Stimulated activated CD4-positive, alpha-beta T cell treated with anti-CD3 and anti-CD28 coated beads, Interleukin-2, amount 100 ng/mL, for 48 hours (primary cell): Measurements from ENCODE around the gene GUK1.
A peak's percentile ranks its signal among the peaks of the same experiment; 100 is the strongest.
"Not testable (repeated sequence)": the region's sequence is repeated elsewhere in the genome, so short reads cannot be mapped to it uniquely, and the experiment has no call there.

Experiments used
- DNase-seq, 2 donors: peaks; one replicate each; pipeline ENCODE4 v3.0.0-alpha.2; 2020

The GUK1 gene

DNA sequence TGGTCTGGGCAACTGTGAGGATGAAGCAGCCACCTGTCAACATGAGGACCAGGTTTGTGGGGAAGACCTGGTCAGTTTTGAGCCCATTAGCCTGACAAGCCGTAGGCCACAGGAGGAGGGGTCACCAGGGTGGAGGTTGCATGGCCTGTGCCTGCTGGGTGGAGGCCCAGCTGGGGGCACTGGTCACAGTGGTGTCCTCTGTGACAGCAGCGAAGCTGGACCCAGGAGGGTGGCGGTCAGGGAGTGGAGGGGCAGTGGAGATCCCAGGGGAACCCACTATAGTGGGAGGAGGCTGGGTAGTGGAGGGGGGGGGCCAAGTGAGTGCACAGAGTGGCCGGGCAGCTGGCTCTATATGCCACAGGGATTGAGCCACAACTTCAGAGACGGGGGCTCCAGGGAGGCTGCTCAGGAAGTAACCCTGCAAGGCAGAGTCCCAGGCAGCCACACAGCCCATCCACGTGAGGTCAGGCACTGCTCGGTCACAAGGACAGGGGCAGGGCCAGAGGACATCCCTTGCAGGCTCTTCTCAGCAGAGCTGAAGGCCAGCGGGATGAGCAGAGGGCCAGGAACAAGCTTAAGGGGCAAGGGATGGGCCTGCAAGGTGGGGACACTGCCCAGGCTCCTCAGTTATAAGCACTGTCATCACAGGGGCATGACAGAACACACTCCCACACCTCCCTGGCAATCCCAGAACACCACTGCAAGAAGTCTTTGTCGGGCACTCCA lies 34.6 kb upstream of the GUK1 start:
- no peak for DNase-seq

DNA sequence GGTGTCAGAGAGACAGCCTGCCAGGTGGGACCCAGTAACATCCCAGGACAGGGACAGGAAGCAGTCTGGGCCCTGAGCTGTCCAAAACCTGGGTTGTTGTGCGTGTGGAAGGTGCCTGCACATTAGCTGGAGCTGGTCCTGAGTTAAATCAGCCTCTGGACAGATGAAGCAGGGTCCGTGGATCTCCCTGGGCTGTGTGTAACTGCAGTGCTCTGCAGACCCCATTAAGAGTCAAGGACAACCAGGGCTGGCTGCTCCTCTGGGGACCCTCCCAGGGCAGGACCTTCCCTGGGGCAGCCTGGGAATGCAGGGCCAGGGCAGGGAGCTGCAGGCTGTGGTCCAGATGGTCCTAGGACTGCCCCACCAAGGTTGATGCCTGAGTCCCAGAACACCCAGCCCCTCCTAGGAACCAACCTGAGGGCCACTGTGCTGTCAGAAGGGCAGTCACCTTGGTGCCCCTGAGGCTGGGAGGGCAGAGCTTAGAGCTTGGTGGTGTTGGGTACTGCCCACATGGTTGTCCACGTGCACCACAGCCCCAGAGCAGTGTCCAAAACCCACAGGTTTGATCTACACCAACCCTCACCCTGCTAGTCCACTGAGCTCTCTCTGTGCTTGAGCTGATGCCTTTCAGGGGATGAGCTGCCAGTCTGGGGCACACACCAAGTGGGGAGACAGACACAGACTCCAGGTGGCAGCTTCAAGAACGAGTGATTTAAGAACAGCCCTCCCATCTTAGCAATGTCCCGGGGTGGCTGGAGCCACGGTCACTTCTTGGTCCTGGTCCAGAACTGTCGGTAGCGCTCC lies 33.9 kb upstream of the GUK1 start:
- DNase-seq, result no peak

- no peak for DNase-seq
Measured at GRCh38 chr1:228106800-228107054, 33.4 kb upstream of the GUK1 start.

GRCh38 chr1:228107636-228108035 lies 32.4 kb upstream of the GUK1 start:
- DNase-seq, result no peak

GRCh38 chr1:228108055-228108690 lies 31.9 kb upstream of the GUK1 start:
- no peak for DNase-seq

DNA sequence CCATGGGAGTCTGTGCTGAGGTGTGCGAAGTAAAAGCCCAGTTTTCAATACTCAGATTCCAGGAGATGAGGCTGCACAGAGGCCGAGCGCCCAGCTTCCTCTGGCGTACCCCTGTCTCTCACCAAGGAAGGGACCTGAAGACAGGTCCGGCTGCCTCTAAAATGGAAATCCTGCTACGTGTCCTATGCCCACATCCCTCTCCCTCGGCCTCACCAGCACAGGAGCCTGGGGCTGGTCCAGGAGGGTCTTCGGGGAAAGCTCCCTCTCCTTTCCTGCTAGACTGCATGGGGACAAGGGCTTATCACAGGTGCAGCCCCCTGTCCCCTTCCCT lies 31.4 kb upstream of the GUK1 start:
- no peak for DNase-seq

DNA sequence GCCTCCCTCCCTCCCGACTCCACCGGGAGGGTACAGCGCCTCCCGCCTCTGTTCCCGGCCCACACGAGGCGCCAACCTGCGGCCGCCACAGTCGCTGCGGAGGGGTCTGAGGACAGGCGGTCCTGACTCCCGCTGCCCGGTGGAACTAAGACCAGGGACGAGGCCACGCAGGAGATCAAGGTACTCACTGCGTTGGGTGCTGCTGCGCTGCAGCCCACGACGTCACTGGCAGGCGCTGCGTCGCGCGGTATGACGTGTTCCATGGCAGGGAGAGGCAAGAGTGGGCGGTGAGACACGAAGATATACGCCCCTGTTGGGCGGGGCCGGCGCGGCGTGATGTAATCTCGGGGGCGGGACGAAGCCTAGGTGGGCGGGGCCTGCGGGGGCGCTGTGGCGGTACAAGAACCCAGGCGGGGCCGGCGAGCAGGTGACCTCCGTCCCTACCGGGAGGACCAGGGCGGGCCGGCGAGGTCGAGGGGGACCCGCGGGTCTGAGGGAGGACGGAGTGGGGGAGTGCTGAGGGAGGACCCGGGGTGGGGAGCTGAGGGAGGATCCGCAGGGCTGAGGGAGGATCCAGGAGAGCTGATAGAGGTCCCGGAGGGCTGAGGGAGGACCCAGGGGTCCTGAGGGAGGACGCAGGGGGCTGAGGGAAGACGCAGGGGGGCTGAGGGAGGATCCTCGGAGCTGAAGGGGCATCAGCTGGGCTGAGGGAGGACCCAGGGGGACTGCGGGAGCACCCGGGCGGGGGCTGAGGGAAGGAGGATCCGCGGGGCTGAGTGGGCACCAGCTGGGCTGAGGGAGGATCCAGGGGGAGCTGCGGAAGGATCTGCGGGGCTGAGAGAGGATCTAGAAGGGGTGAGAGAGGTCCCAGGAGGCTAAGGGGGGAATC lies 30.8 kb upstream of the GUK1 start, which contains the start of gene MRPL55:
Gene MRPL55, minus strand, starts transcription at position 227 of the 889 bp plus-strand sequence. CDS start 1,039 bp downstream, outside the sequence.
- peak; percentile 99 to 100 for DNase-seq

DNA sequence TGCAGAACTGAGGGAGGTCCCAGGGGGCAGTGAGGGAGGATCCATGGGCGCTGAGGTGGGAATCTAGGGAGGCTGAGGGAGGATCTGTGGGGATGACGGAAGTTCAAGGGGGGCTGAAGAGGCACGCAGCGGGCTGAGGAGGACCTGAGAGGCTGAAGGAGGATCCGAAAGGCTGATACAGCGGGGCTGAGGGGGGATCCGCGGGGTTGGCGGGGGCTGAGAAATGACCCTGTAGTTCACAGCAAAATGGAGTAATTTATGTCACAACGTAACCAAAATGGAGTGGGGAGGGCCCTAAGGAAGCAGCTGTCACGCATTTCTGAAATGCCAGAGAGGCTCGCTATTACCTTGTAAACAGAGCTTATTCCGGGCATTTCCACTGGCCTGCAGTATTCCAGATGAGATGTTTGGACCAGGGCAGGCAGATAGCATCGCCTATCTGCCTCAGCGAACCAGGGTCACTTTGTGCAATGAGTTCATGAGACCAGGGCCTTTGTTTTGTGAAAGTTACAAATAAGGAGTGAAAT lies 30.1 kb upstream of the GUK1 start:
- no peak for DNase-seq

GRCh38 chr1:228110556-228110955 lies 29.5 kb upstream of the GUK1 start:
- DNase-seq, result no peak

GRCh38 chr1:228111315-228111714 lies 28.8 kb upstream of the GUK1 start:
- not testable (repeated sequence) for DNase-seq

GRCh38 chr1:228112167-228112566 lies 27.9 kb upstream of the GUK1 start:
- DNase-seq, result no peak

- no peak for DNase-seq
Measured at GRCh38 chr1:228112617-228113016, 27.5 kb upstream of the GUK1 start.

- no peak for DNase-seq
Measured at GRCh38 chr1:228114827-228115226, 25.3 kb upstream of the GUK1 start.

DNA sequence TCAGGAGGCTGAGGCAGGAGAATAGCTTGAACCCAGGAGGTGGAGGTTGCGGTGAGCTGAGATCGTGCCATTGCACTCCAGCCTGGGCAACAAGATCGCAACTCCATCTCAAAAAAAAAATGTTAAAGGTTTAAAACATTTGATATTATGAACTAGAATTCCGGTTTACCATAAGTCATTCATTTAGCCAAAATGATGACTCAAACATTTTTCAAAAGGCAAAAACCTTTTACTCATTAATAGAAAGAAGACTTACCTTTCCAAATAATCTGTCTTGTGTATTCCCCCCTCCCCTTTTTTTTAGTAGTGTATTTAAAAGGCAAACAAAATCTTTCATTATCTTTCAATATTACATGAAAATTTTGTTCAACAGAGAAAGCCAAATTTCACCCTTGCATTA lies 22.7 kb upstream of the GUK1 start:
- no peak for DNase-seq

DNA sequence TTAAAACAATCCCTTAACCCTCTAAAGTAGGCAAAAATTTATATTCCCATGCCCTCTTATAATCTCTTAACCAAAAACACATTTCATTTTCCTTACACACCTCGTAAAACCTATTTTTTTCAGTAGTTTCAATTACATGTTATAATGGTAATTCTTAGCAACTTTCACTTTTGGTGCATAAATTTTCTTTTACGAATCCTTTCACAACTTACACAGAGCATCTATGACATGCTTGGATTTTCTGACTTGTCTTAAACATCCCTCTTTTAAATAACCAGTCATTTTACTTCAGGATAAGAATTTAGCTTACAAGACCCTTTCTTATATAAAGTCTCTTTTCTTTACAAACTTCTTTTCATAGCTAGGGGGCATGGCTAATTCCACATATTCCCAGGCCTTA lies 22.0 kb upstream of the GUK1 start:
- DNase-seq, result no peak

DNA sequence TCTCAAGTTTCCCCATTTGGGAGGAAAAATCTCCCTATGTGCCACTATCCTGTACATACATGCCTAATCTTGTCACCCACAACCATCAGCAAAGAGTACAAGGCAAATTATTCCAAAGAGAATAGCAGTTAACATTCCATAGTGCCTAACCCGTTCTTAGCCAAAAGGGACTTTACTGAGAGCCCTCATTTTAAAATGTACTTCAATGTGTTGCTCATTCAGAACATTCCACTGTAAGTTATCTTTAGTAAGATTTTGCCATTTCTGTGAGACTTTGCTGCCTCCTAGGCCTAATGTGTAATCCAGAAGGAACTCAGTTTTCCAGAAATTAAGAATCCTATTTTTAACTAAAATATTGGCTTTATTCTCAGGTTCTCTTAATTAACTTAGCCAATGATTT lies 19.7 kb upstream of the GUK1 start:
- DNase-seq, result no peak

DNA sequence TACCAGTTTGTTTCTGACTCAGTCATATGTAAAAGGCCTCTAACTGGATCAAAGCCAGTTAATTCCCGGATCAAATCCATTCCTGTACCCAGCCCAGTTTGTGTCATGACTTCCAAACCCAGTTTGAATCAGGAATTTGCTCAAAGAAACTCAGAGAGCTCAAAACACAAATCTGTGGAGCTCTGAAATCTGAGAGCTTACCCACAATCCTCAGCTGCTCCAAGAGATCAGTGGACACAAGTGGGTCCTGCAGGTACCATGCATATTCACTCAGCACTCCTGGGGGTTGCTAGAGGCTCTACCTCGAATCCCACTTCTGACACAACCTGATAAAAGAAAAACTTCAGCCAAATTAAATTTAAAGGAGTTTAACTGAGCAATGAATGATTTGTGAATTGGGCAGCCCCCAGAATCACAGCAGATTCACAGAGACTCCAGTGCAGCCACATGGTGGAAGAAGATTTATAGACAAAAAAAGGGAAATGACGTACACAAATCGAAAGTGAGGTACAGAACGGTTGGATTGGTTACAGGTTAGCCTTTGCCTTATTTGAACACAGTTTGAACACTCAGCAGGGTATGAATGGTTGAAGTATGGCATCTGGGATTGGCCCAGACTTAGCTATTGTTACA lies 19.1 kb upstream of the GUK1 start:
- no peak for DNase-seq

- no peak for DNase-seq
Measured at GRCh38 chr1:228122921-228123441, 17.1 kb upstream of the GUK1 start.

DNA sequence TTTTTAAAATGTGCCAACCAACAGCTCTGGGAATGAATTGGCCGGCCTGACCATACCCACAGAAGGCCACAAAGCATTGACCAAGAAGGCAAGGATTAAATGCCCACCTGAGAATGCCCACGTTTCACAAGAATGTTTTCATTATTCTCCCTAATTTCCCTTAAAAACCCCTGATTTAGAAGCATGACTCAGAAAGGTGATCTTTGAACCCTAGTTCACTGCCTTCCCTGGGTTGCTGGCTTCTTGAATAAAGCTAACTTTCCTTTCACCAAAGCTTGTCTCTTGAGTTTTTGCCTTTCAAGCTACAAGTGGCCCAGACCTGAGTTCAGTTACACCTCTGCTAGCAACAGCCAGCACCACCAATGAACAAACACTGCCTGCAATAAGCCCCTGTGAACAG lies 16.6 kb upstream of the GUK1 start:
- no peak for DNase-seq

DNA sequence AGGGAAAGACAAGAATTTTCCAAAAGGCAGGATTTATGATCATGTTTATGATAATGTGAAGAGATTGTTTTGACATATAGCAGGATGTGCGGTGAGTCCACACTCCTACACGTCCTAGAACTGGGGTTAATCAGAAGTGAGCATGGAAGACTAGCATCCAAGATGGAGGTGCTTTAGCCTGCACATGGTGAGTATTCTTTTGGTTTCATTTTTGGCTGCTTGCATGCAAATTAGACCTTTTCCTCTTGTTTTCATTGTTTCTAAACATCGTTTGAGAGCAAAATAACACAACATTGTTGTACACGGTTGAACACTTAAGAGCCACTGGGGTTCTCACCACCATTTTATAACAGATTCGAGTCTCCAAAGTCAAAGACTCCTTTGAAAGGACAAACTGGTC lies 14.9 kb upstream of the GUK1 start:
- DNase-seq, result no peak

DNA sequence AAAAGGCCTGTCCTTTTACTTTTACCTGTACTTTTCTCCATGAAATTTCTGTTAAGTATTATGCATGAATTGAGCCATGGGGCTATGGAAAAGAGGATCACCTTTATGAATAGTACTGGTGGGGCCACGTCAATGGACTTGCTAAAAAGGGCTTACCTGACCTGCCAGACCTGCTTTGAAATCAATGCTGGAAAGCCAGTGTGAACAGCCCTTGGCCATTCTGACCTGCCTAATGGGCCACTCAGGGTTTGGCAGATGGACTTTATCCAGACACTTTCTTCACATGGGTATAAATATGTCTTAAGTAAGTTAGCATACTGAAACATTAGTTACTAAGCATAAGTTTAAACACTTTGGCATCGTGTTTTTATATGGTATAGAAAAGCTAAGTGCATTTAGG lies 8.3 kb upstream of the GUK1 start:
- DNase-seq, result no peak

DNA sequence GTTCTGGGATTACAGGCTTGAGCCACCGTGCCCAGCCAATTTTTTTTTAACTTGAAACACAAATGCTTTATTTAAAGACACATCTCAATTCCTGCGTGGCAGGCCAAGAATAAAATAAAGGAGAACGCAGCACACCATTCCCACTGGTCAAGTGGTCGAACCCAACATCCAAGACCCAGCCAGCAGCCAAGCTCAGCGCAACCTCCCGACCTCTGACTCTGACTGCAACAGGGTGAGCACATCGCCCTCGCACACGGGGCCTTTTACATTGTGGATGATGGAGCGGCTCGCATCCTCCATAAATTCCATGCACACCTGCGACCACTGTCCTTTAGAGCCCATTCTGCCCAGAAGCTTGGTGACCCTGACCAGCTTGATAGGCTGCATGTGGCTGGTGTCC lies 5.5 kb upstream of the GUK1 start:
- DNase-seq, result no peak
